Measurements from ENCODE around the gene TSC22D1. TPM values are rescaled to one million over a fixed set of nuclear protein-coding genes. Genes with fewer than 3 reads are reported as not detected.

Gene TSC22D1
- polyA plus RNA-seq, 1 donor from 2014 or later: 355 TPM

- Histone ChIP-seq H3K9ac (ENCODE audit: low read length) (no peak overlapping the region), H2AFZ (ENCODE audit: low read depth, low read length) (no peak overlapping the region), H3K9me2 (ENCODE audit: insufficient read depth, low read length) (no peaks in the 10 kb centered on the region), H3K4me2 (ENCODE audit: low read length) (no peak overlapping the region), H3K79me2 (replicated peaks; ENCODE audit: insufficient read depth, low read length) (peaks cover 81% of the 10 kb centered on the region), H3K4me3 (ENCODE audit: low read length) (no peak overlapping the region), H3K36me3 (ENCODE audit: insufficient read depth, low read length) (no peaks in the 10 kb centered on the region), H3K27me3 (ENCODE audit: insufficient read depth, low read depth, low read length) (no peaks in the 10 kb centered on the region), H4K20me1 (ENCODE audit: insufficient read depth) (no peaks in the 10 kb centered on the region), H3F3A (ENCODE audit: insufficient read depth, low read length, poor library complexity, severe bottlenecking) (no peaks in the 10 kb centered on the region), H3K9me3 (ENCODE audit: low read length) (no peaks in the 10 kb centered on the region), H3K27ac (ENCODE audit: low read length) (no peak overlapping the region)
- TF ChIP-seq CTCF (IDR thresholded peaks at IDR 0.05; ENCODE audit: poor library complexity, severe bottlenecking) (no peak), TAF1 (IDR thresholded peaks at IDR 0.05; ENCODE audit: low read depth) (no peak), MXI1 (conservative IDR thresholded peaks at IDR 0.05; ENCODE audit: poor library complexity, severe bottlenecking) (no peak), POLR2AphosphoS5 (IDR thresholded peaks at IDR 0.05) (no peak), EP300 (conservative IDR thresholded peaks at IDR 0.05; ENCODE audit: poor library complexity, severe bottlenecking) (no peak), SMC3 (conservative IDR thresholded peaks at IDR 0.05; ENCODE audit: poor library complexity) (no peak), EZH2 (IDR thresholded peaks at IDR 0.05; ENCODE audit: borderline replicate concordance, insufficient read depth, low read length, poor library complexity, severe bottlenecking) (no peak), REST (IDR thresholded peaks at IDR 0.05; ENCODE audit: borderline replicate concordance) (no peak), RAD21 (conservative IDR thresholded peaks at IDR 0.05) (no peak)
Observed at GRCh38 chr13:44561351-44561750, 14.8 kb downstream of the TSC22D1 start.

- TF ChIP-seq REST (IDR thresholded peaks at IDR 0.05; ENCODE audit: borderline replicate concordance): no peak
- no peak for TF ChIP-seq MXI1 (conservative IDR thresholded peaks at IDR 0.05; ENCODE audit: poor library complexity, severe bottlenecking)
- TF ChIP-seq RAD21 (conservative IDR thresholded peaks at IDR 0.05): no peak
- no peak for TF ChIP-seq EP300 (conservative IDR thresholded peaks at IDR 0.05; ENCODE audit: poor library complexity, severe bottlenecking)
- no peak for TF ChIP-seq SMC3 (conservative IDR thresholded peaks at IDR 0.05; ENCODE audit: poor library complexity)
- no peak for TF ChIP-seq POLR2AphosphoS5 (IDR thresholded peaks at IDR 0.05)
- no peak for TF ChIP-seq EZH2 (IDR thresholded peaks at IDR 0.05; ENCODE audit: borderline replicate concordance, insufficient read depth, low read length, poor library complexity, severe bottlenecking)
- no peaks in the 10 kb centered on the region for H3K9me3 ChIP-seq (ENCODE audit: low read length)
- no peak overlapping the region for H3K9ac ChIP-seq (ENCODE audit: low read length)
- no peak overlapping the region for H3K4me3 ChIP-seq (ENCODE audit: low read length)
- no peak overlapping the region for H3K27ac ChIP-seq (ENCODE audit: low read length)
- H3K9me2 ChIP-seq (ENCODE audit: insufficient read depth, low read length): no peaks in the 10 kb centered on the region
- no peak overlapping the region for H3K4me2 ChIP-seq (ENCODE audit: low read length)
- no peak overlapping the region for H2AFZ ChIP-seq (ENCODE audit: low read depth, low read length)
- no peaks in the 10 kb centered on the region for H3F3A ChIP-seq (ENCODE audit: insufficient read depth, low read length, poor library complexity, severe bottlenecking)
- H3K27me3 ChIP-seq (ENCODE audit: insufficient read depth, low read depth, low read length): no peaks in the 10 kb centered on the region
- peaks cover 70% of the 10 kb centered on the region for H3K79me2 ChIP-seq (replicated peaks; ENCODE audit: insufficient read depth, low read length)
- no peaks in the 10 kb centered on the region for H4K20me1 ChIP-seq (ENCODE audit: insufficient read depth)
- H3K36me3 ChIP-seq (ENCODE audit: insufficient read depth, low read length): no peaks in the 10 kb centered on the region
Observed at GRCh38 chr13:44557986-44558385, 18.1 kb downstream of the TSC22D1 start.

Measured in neural cell (in vitro differentiated cells).